ENCODE data around the gene FLRT1. TPM values are rescaled to one million over a fixed set of nuclear protein-coding genes. Genes with fewer than 3 reads are reported as not detected.

FLRT1 gene
- total RNA-seq, 1 experiment from 2014 or later, result 0.31 TPM

DNA sequence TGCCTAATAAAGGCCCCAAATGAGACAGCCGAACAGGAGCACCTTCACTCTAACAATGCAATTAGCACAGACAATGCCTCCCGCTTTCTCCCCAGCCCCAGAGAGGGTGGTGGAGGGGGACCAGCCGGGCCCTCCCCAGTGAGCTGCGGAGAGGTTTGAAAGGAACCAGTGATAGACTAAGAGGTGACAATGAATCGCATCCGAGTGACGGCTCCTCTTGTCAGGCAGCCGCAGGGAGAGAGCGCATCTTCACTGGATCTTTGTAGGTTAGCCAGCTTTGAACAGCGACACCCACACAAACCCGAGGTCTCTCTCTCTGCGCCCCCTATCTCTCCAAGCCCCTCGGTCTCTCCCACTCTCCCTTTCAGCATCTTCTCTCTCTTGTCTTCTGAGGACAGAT is 28.0 kb downstream of the FLRT1 start:
- no peaks in the 10 kb centered on the region for H3K36me3 Mint-ChIP-seq (ENCODE audit: insufficient read depth in 1 of 3, low read depth in 3 of 3)
- H3K4me1 Mint-ChIP-seq, result peaks cover 9 to 29% of the 10 kb centered on the region in 2 experiments
- Histone ChIP-seq H2BK120ac (ENCODE audit: low read depth, low read length, poor library complexity, severe bottlenecking) (no peak overlapping the region), H3K9me3 (ENCODE audit: control insufficient read depth, low read depth, low read length) (no peaks in the 10 kb centered on the region), H3K4me1 (ENCODE audit: insufficient read depth, low read length) (no peaks in the 10 kb centered on the region), H3K79me1 (ENCODE audit: insufficient read depth, low read depth, low read length, poor library complexity, severe bottlenecking) (no peaks in the 10 kb centered on the region), H3K14ac (ENCODE audit: insufficient read depth, low read length) (no peak overlapping the region), H2BK12ac (ENCODE audit: insufficient read length, low read depth, low read length) (no peak overlapping the region), H3K4ac (ENCODE audit: low read depth, low read length) (no peak overlapping the region), H3K79me2 (ENCODE audit: insufficient read depth, low read length) (no peaks in the 10 kb centered on the region), H3T11ph (ENCODE audit: low read length) (no peak overlapping the region), H2BK5ac (ENCODE audit: insufficient read length, low read length) (no peak overlapping the region), H3K27me3 (ENCODE audit: insufficient read depth, low read length) (peaks cover 11% of the 10 kb centered on the region; the same call in 1 of the 2 replicates), H2AK5ac (ENCODE audit: insufficient read length, low read length) (no peak overlapping the region), H4K5ac (ENCODE audit: insufficient read length, low read depth, low read length) (no peak overlapping the region), H2BK15ac (ENCODE audit: low read depth, low read length) (no peak overlapping the region), H3K23me2 (ENCODE audit: insufficient read length, low read depth, low read length, poor library complexity, severe bottlenecking) (peaks cover 10% of the 10 kb centered on the region), H3K9ac (ENCODE audit: extremely low read depth, insufficient read length, low read length) (no peak overlapping the region), H3K27ac (ENCODE audit: insufficient read length, low read depth, low read length) (no peak overlapping the region), H4K8ac (replicated peaks; ENCODE audit: insufficient read length, low read depth, low read length) (no peak overlapping the region), H3K4me2 (ENCODE audit: insufficient read depth, insufficient read length, low read length) (no peak overlapping the region), H2BK20ac (ENCODE audit: low read depth, low read length, poor library complexity, severe bottlenecking) (no peak overlapping the region), H3K23ac (ENCODE audit: insufficient read length, low read depth, low read length) (no peak overlapping the region), H4K91ac (ENCODE audit: insufficient read length, low read depth, low read length) (no peak overlapping the region), H2AFZ (ENCODE audit: low read length) (no peak overlapping the region), H3K18ac (ENCODE audit: insufficient read length, low read depth, low read length) (no peak overlapping the region), H3K56ac (ENCODE audit: insufficient read length, low read depth, low read length) (no peak overlapping the region), H4K20me1 (ENCODE audit: control insufficient read depth, insufficient read depth, insufficient read length) (no peaks in the 10 kb centered on the region)
- TF ChIP-seq, protein P1, sequence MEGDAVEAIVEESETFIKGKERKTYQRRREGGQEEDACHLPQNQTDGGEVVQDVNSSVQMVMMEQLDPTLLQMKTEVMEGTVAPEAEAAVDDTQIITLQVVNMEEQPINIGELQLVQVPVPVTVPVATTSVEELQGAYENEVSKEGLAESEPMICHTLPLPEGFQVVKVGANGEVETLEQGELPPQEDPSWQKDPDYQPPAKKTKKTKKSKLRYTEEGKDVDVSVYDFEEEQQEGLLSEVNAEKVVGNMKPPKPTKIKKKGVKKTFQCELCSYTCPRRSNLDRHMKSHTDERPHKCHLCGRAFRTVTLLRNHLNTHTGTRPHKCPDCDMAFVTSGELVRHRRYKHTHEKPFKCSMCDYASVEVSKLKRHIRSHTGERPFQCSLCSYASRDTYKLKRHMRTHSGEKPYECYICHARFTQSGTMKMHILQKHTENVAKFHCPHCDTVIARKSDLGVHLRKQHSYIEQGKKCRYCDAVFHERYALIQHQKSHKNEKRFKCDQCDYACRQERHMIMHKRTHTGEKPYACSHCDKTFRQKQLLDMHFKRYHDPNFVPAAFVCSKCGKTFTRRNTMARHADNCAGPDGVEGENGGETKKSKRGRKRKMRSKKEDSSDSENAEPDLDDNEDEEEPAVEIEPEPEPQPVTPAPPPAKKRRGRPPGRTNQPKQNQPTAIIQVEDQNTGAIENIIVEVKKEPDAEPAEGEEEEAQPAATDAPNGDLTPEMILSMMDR (conservative IDR thresholded peaks at IDR 0.05), result no peak
- no peak for DNase-seq
- H3K9me3 Mint-ChIP-seq, result no peaks in the 10 kb centered on the region
- no peak overlapping the region for H3K4me3 Mint-ChIP-seq
- H3K27ac Mint-ChIP-seq, result no peak overlapping the region
- no CpG with 5 or more reads among the region's 13 CpGs for WGBS (ENCODE audit: extremely low coverage, insufficient read length, low lambda C conversion rate)
- H3K27me3 Mint-ChIP-seq (ENCODE audit: low read depth), result peaks cover 83% of the 10 kb centered on the region

Data from H9 (cell line).